DMS153 treated with DMSO at 0.1 percent for 48 hours (cell line): ENCODE results near the gene SPINK4.

Experiments
- DNase-seq: peaks from one replicate; lab custom pipeline; 2025; ENCODE audit not compliant: unreplicated experiment; lab: John Stamatoyannopoulos, UW

SPINK4 gene

GRCh38 chr9:33256236-33256635 lies 16.3 kb downstream of the SPINK4 start:
- DNase-seq: no peak

GRCh38 chr9:33257276-33257675 lies 17.3 kb downstream of the SPINK4 start:
- no peak for DNase-seq

GRCh38 chr9:33260372-33260771 lies 20.4 kb downstream of the SPINK4 start:
- no peak for DNase-seq

GRCh38 chr9:33263131-33264002 lies 23.4 kb downstream of the SPINK4 start:
- DNase-seq: no peak

- DNase-seq: no peak
Observed at GRCh38 chr9:33264003-33264472, 24.1 kb downstream of the SPINK4 start.

- peak; percentile 98 for DNase-seq
Observed at GRCh38 chr9:33264473-33265177, 24.7 kb downstream of the SPINK4 start, which contains the start of the genes BAG1 and CHMP5. Gene BAG1 (minus strand): TSS chr9:33264708. Gene CHMP5 (plus strand): TSS chr9:33265049. CDS start chr9:33265079, 30 bp downstream.

- DNase-seq: no peak
Observed at GRCh38 chr9:33265211-33265865, 25.4 kb downstream of the SPINK4 start.

- no peak for DNase-seq
Observed at GRCh38 chr9:33267151-33267767, 27.3 kb downstream of the SPINK4 start.

- DNase-seq: no peak
Observed at GRCh38 chr9:33270146-33270545, 30.2 kb downstream of the SPINK4 start.

GRCh38 chr9:33272061-33272460 lies 32.1 kb downstream of the SPINK4 start:
- DNase-seq: no peak

- DNase-seq: no peak
Observed at GRCh38 chr9:33273266-33273971, 33.5 kb downstream of the SPINK4 start.

GRCh38 chr9:33273972-33274328 lies 34.0 kb downstream of the SPINK4 start:
- no peak for DNase-seq

GRCh38 chr9:33277484-33277883 lies 37.5 kb downstream of the SPINK4 start:
- no peak for DNase-seq

GRCh38 chr9:33285502-33285901 lies 45.5 kb downstream of the SPINK4 start:
- no peak for DNase-seq

- peak; percentile 49 for DNase-seq
Observed at GRCh38 chr9:33287087-33287490, 47.1 kb downstream of the SPINK4 start.

GRCh38 chr9:33288235-33288634 lies 48.3 kb downstream of the SPINK4 start:
- DNase-seq: no peak

- DNase-seq: no peak
Observed at GRCh38 chr9:33288828-33289483, 49.0 kb downstream of the SPINK4 start.

- DNase-seq: no peak
Observed at GRCh38 chr9:33289496-33289895, 49.5 kb downstream of the SPINK4 start.

- DNase-seq: no peak
Observed at GRCh38 chr9:33289936-33290246, 49.9 kb downstream of the SPINK4 start.
